Mesenchymal stem cell (in vitro differentiated cells and primary cell): ENCODE measurements around the gene RAB11FIP2.

Experiments
- DNase-seq: peaks from one replicate; pipeline ENCODE4 v3.0.0-alpha.2; 2013
- H2AFZ ChIP-seq: one replicate; pipeline ENCODE4 v1.6.1; 2013; ENCODE audit warnings: low read depth, mild to moderate bottlenecking, control low read depth, inconsistent platforms, low read length, moderate library complexity
- H2AK5ac ChIP-seq: 2 replicates; pipeline ENCODE4 v1.6.1; 2013; ENCODE audit warnings: low read length, moderate library complexity, mild to moderate bottlenecking, inconsistent platforms; ENCODE audit not compliant: severe bottlenecking
- H2BK120ac ChIP-seq: one replicate; pipeline ENCODE4 v1.6.1; 2013; ENCODE audit warnings: low read depth, mild to moderate bottlenecking, inconsistent platforms, low read length, moderate library complexity
- H2BK12ac ChIP-seq, 2 experiments: one replicate each; pipeline ENCODE4 v1.6.1; 2013; ENCODE audit warnings: inconsistent platforms in 2 of 2, low read length in 2 of 2, mild to moderate bottlenecking in 2 of 2, moderate library complexity in 2 of 2, control low read depth in 1 of 2
- H2BK15ac ChIP-seq: one replicate; pipeline ENCODE4 v1.6.1; 2013; ENCODE audit warnings: mild to moderate bottlenecking, low read depth, inconsistent platforms; ENCODE audit not compliant: poor library complexity, severe bottlenecking
- H2BK5ac ChIP-seq: 2 replicates; pipeline ENCODE4 v1.6.1; 2013; ENCODE audit warnings: low read depth, mild to moderate bottlenecking, low read length, control low read depth, inconsistent platforms; ENCODE audit not compliant: poor library complexity, severe bottlenecking
- H3K14ac ChIP-seq, 2 experiments: one replicate each; pipeline ENCODE4 v1.6.1; 2013; ENCODE audit warnings: inconsistent platforms in 2 of 2, low read length in 2 of 2, control low read depth in 1 of 2, mild to moderate bottlenecking in 1 of 2, moderate library complexity in 1 of 2
- H3K18ac ChIP-seq, 2 experiments: one replicate each; pipeline ENCODE4 v1.6.1; 2013; ENCODE audit warnings: inconsistent platforms in 2 of 2, low read length in 2 of 2, control low read depth in 1 of 2, low read depth in 1 of 2, mild to moderate bottlenecking in 1 of 2
- H3K23ac ChIP-seq, 2 experiments: one replicate each; pipeline ENCODE4 v1.6.1; 2013; ENCODE audit warnings: inconsistent platforms in 2 of 2, low read length in 2 of 2, mild to moderate bottlenecking in 2 of 2, moderate library complexity in 2 of 2, control low read depth in 1 of 2
- H3K27ac ChIP-seq: 2 replicates; pipeline ENCODE4 v1.5.1; 2013; ENCODE audit warnings: mild to moderate bottlenecking, moderate library complexity, low read length, control low read depth, inconsistent platforms; ENCODE audit not compliant: poor library complexity, severe bottlenecking
- H3K27me3 ChIP-seq, 2 experiments: 2 replicates each; pipeline versions ENCODE4 v1.6.1 to v1.7.0; 2013; ENCODE audit warnings: low read length in 2 of 2, mild to moderate bottlenecking in 2 of 2, moderate library complexity in 2 of 2, control low read depth in 1 of 2, inconsistent platforms in 1 of 2; ENCODE audit not compliant: control insufficient read depth in 1 of 2, insufficient read depth in 1 of 2
- H3K36me3 ChIP-seq, 2 experiments: 2 replicates each; pipeline versions ENCODE4 v1.6.1 to v1.7.0; 2013; ENCODE audit warnings: low read length in 2 of 2, control low read depth in 1 of 2, inconsistent platforms in 1 of 2, low read depth in 1 of 2, mild to moderate bottlenecking in 1 of 2; ENCODE audit not compliant: insufficient read depth in 2 of 2, control insufficient read depth in 1 of 2
- H3K4ac ChIP-seq, 2 experiments: one replicate each; pipeline ENCODE4 v1.6.1; 2013; ENCODE audit warnings: inconsistent platforms in 2 of 2, low read length in 2 of 2, mild to moderate bottlenecking in 2 of 2, moderate library complexity in 2 of 2, control low read depth in 1 of 2, low read depth in 1 of 2
- H3K4me1 ChIP-seq: 2 replicates; pipeline ENCODE4 v1.6.1; 2013; ENCODE audit warnings: low read depth, low read length, control low read depth; ENCODE audit not compliant: control insufficient read depth, insufficient read depth
- H3K4me2 ChIP-seq: 2 replicates; pipeline ENCODE4 v1.6.1; 2013; ENCODE audit warnings: low read length, mild to moderate bottlenecking, inconsistent platforms; ENCODE audit not compliant: poor library complexity, severe bottlenecking
- H3K4me3 ChIP-seq, 2 experiments: 2 replicates each; pipeline versions ENCODE4 v1.5.1 to v1.7.0; 2013; ENCODE audit warnings: low read length in 2 of 2, mild to moderate bottlenecking in 2 of 2, control low read depth in 1 of 2, low read depth in 1 of 2; ENCODE audit not compliant: insufficient read depth in 1 of 2
- H3K79me1 ChIP-seq: replicated peaks from 2 replicates; pipeline ENCODE4 v1.6.1; 2013; ENCODE audit warnings: mild to moderate bottlenecking, control low read depth, low read length, inconsistent platforms; ENCODE audit not compliant: poor library complexity, severe bottlenecking
- H3K9ac ChIP-seq: 2 replicates; pipeline ENCODE4 v1.7.0; 2013; ENCODE audit warnings: mild to moderate bottlenecking, low read length, moderate library complexity
- H3K9me3 ChIP-seq: 2 replicates; pipeline ENCODE4 v1.7.0; 2013; ENCODE audit warnings: mild to moderate bottlenecking, low read length; ENCODE audit not compliant: control insufficient read depth
- H4K8ac ChIP-seq: one replicate; pipeline ENCODE4 v1.6.1; 2013; ENCODE audit warnings: inconsistent platforms, mild to moderate bottlenecking, low read length, moderate library complexity
- H4K91ac ChIP-seq: one replicate; pipeline ENCODE4 v1.6.1; 2013; ENCODE audit warnings: mild to moderate bottlenecking, low read length, inconsistent platforms
- WGBS: methylation state at CpG from one replicate; pipeline ENCODE4 v1.1.7; 2013; ENCODE audit warnings: mixed read lengths; 5-methylcytosine and 5-hydroxymethylcytosine counted together

Gene RAB11FIP2

DNA sequence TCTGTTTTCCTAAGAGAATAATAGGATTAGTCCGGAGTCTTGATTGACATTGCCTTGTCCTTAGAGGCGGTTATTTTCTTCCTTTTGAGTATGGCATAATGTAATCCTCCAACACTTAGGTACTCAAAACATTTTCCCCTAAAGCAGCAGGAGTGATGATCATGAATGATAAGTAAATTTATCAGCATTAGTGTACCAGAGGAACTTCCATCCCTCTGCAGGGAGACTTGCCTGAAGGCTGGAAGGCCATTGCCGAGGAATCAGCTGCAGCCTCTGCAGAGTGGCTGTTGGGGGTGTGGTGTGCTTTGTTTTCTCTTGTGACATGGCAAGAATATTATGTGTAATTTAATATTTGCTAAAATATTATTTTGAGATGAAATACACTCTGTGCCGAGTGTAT lies 56.8 kb downstream of the RAB11FIP2 start:
- no peak overlapping the region for H2BK120ac ChIP-seq
- H3K9me3 ChIP-seq = no peaks in the 10 kb centered on the region
- no peaks in the 10 kb centered on the region for H3K27me3 ChIP-seq
- no peaks in the 10 kb centered on the region for H3K79me1 ChIP-seq
- no peak overlapping the region for H3K27ac ChIP-seq
- no peak overlapping the region for H3K9ac ChIP-seq
- H2BK12ac ChIP-seq = no peak overlapping the region
- no peak overlapping the region for H3K14ac ChIP-seq
- no peak for DNase-seq
- H2BK5ac ChIP-seq = no peak overlapping the region
- H2AK5ac ChIP-seq = no peak overlapping the region
- no peak overlapping the region for H3K23ac ChIP-seq
- no peak overlapping the region for H3K4me2 ChIP-seq
- H4K91ac ChIP-seq = no peak overlapping the region
- no peak overlapping the region for H3K18ac ChIP-seq
- H3K4ac ChIP-seq = no peak overlapping the region
- no peak overlapping the region for H2BK15ac ChIP-seq
- WGBS = 80% methylated on average over 1 of the region's 4 CpGs
- H4K8ac ChIP-seq = no peak overlapping the region
- H3K36me3 ChIP-seq = no peaks in the 10 kb centered on the region
- no peak overlapping the region for H3K4me3 ChIP-seq
- H3K4me1 ChIP-seq = no peaks in the 10 kb centered on the region
- no peak overlapping the region for H2AFZ ChIP-seq

DNA sequence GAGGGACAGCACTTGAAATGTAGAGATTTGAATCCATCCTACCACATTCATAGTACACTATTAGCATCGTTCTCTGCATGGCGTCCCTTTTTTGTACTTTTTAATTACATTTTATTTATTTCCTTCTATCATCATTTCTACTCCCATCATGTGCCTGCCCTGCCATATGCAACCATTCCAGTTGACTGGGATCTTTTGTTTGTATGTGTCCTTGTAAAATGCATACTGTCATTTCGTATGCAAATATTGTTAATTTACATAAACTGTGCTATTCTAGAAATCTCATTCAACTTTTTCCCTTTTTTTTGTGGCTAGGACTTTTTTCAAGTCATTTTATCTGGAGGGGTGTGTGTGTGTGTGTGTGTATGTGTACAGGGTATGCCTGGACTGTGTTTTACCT lies 57.9 kb downstream of the RAB11FIP2 start:
- Histone ChIP-seq H2BK15ac (no peak overlapping the region), H3K36me3 (no peaks in the 10 kb centered on the region), H3K9me3 (no peaks in the 10 kb centered on the region), H3K14ac (no peak overlapping the region), H3K27ac (no peak overlapping the region), H4K91ac (no peak overlapping the region), H3K79me1 (no peaks in the 10 kb centered on the region), H3K4me2 (no peak overlapping the region), H2BK12ac (no peak overlapping the region), H2BK5ac (no peak overlapping the region), H3K4me1 (no peaks in the 10 kb centered on the region), H3K4ac (no peak overlapping the region), H3K27me3 (no peaks in the 10 kb centered on the region), H3K4me3 (no peak overlapping the region), H3K18ac (no peak overlapping the region), H2AFZ (no peak overlapping the region), H2AK5ac (no peak overlapping the region), H2BK120ac (no peak overlapping the region), H3K9ac (no peak overlapping the region), H4K8ac (no peak overlapping the region), H3K23ac (no peak overlapping the region)
- 100% methylated on average over 1 of the region's 3 CpGs for WGBS
- no peak for DNase-seq

GRCh38 chr10:117987244-117987909 lies 59.4 kb downstream of the RAB11FIP2 start:
- Histone ChIP-seq H4K8ac (no peak overlapping the region), H3K9me3 (no peaks in the 10 kb centered on the region), H3K4me2 (no peak overlapping the region), H3K36me3 (no peaks in the 10 kb centered on the region), H3K18ac (no peak overlapping the region), H2AFZ (no peak overlapping the region), H3K27me3 (no peaks in the 10 kb centered on the region), H2AK5ac (no peak overlapping the region), H2BK15ac (no peak overlapping the region), H3K4ac (no peak overlapping the region), H3K9ac (no peak overlapping the region), H3K14ac (no peak overlapping the region), H2BK5ac (no peak overlapping the region), H4K91ac (no peak overlapping the region), H2BK12ac (no peak overlapping the region), H3K4me3 (no peak overlapping the region), H3K4me1 (no peaks in the 10 kb centered on the region), H3K79me1 (no peaks in the 10 kb centered on the region), H3K23ac (no peak overlapping the region), H3K27ac (no peak overlapping the region), H2BK120ac (no peak overlapping the region)
- DNase-seq = no peak

GRCh38 chr10:117983961-117984360 lies 62.8 kb downstream of the RAB11FIP2 start:
- Histone ChIP-seq H2AK5ac (no peak overlapping the region), H2BK5ac (no peak overlapping the region), H2BK12ac (no peak overlapping the region), H3K23ac (no peak overlapping the region), H3K79me1 (no peaks in the 10 kb centered on the region), H3K27ac (no peak overlapping the region), H3K9ac (no peak overlapping the region), H3K36me3 (no peaks in the 10 kb centered on the region), H3K4me2 (no peak overlapping the region), H3K14ac (no peak overlapping the region), H3K4ac (no peak overlapping the region), H2AFZ (no peak overlapping the region), H3K9me3 (no peaks in the 10 kb centered on the region), H3K4me3 (no peak overlapping the region), H4K91ac (no peak overlapping the region), H4K8ac (no peak overlapping the region), H2BK120ac (no peak overlapping the region), H3K4me1 (no peaks in the 10 kb centered on the region), H2BK15ac (no peak overlapping the region), H3K18ac (no peak overlapping the region), H3K27me3 (no peaks in the 10 kb centered on the region)
- DNase-seq = no peak
- 97% methylated on average over 1 of the region's 2 CpGs for whole genome bisulfite sequencing
